ENCODE measurements around the gene TRIP12.
"Not testable (repeated sequence)": the region's sequence is repeated elsewhere in the genome, so short reads cannot be mapped to it uniquely, and the experiment has no call there.

The TRIP12 gene

DNA sequence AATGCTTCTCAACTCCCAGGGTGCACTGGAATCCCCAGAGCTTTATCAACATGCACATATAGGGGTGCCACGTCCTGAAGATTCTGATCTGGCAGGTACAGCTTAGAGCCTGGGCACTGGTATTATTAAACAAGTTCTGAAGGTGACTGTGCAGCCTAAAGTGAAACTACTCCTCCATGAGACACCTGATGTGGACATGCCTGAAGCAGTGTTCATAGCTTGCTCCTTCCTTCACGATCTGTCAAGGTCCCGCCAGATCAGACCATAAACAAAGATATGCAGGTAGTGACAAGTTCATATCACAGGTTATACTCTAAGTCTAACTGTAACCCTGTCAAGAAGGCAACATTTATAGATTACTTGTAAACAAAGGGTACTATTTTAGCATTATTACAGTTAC is 142.2 kb downstream of the TRIP12 start:
- no peak for DNase-seq (ENCODE audit: extremely low read depth in 1 of 2, low read depth in 1 of 2)

DNA sequence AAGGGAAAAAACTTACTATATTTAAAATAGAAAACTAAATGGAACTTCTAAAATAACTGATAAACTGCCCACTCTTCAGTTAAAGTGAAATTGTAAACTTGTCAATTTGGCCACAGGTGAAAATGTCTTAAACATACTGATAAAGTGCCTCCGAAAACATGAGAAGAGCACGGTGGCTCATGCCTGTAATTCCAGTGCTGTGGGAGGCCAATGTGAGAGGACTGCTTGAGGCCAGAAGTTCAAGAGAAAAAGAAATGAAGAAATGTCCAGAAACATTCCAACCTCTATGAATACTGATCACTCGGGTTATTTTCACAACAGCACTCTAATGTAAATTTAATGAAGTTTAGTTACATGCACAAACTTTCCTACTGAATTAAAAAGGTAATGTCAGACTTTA is 144.1 kb downstream of the TRIP12 start:
- no peak for DNase-seq (ENCODE audit: extremely low read depth in 1 of 2, low read depth in 1 of 2)

DNA sequence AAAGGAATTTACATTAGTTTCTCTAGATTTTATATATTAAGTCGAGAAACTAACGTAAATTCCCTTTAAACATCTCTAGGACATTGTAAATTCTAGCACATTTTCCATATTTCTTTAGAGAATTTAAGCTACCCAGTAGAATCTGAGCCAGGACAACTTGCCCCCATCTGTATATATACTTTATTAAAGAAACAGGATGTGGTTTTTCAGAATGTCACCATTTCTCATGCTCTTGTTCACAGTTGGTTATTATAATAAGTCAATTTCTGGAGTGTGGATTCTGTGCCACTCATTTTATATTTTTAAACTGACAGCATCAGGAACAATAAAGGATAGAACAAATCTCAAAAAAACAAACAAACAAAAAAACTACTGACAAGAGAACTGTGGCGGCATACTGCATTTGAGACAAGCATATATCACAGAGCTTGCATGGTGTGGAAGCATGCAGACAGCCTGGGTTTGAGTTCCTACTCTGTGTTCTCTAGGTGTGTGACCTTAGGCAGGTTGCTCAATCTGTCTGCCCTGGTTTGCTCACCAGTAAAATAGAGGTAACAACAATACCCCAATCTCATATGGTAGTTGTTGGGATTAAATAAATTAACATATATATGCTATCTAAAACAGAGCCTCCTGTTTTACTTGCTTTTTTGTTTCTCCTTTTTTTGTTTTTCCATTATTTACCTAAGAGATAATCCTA is 146.0 kb downstream of the TRIP12 start:
- no peak for DNase-seq (ENCODE audit: extremely low read depth in 1 of 2, low read depth in 1 of 2)

DNA sequence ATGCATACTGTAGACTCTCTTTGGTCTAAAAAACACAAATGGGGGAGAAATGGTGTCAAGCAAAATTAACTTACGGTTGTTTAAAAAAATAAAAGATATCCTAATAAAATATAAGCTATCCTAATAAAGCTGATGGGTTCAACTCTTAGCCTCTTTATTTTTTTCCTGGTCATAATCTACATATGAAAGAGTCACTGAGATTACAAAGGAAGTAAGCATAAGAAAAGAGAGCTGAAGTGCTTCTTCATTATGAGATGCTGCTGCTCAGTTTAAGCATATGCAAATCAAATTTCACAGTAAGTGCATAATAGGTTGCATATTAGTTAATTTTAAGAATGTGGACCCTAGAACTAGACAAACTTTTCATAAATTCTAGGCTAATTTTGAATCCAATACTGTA is 147.6 kb downstream of the TRIP12 start:
- DNase-seq (ENCODE audit: extremely low read depth in 1 of 2, low read depth in 1 of 2), result no peak

DNA sequence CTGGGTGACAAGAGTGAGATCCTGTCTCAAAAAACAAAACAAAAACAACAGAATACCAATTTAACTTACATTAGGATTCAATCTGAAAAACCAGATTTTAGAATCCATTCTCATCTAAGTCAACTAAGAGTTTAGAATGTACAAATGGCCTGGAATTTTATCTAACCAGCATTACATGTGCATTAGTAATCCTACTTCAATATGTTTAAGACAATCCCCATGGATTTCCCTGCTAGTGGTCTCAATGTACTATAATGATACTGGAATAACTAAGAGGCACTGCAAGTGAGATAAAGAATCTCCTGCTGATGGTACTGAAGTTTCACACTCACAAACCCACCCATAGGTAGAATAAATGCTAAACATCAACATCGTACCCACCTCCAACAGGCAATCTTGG is 153.6 kb downstream of the TRIP12 start:
- DNase-seq (ENCODE audit: extremely low read depth in 1 of 2, low read depth in 1 of 2), result no peak

GRCh38 chr2:229765721-229766120 is 156.1 kb downstream of the TRIP12 start:
- DNase-seq (ENCODE audit: extremely low read depth in 1 of 2, low read depth in 1 of 2), result no peak

DNA sequence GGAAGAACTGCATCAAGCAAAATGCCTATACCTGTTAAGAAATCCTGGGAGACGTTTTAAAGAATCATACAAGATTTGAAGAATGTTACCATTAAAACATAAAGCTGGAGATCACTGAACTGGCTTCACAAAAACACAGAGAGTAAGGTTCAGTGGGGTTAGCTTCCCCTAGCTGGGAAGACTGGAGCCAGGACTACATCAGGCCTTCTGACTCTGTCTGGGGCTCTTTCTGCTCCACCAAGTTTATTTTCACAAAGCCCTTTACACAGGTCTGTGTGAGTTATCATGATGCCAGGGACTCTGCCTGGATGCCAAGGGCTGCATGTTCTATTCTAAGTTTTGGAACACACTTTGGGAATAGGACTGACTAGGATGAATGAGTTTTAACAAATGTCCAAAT is 160.1 kb downstream of the TRIP12 start:
- no peak for DNase-seq (ENCODE audit: extremely low read depth in 1 of 2, low read depth in 1 of 2)

DNA sequence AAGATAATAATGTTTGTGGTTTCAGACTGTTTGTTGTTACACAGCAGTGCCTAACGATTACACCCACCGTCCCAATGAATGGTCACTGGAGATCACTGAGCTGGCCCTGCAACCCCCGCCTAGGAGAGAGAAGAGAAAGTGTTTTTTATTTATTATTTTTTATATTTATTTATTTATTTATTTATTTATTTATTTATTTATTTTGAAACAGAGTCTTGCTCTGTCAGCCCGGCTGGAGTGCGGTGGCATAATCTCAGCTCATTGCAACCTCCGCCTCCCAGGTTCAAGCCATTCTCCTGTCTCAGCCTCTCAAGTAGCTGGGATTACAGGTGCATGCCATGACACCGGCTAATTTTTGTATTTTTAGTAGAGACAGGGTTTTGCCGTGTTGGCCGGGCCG is 164.3 kb downstream of the TRIP12 start:
- not testable (repeated sequence) for DNase-seq (ENCODE audit: extremely low read depth in 1 of 2, low read depth in 1 of 2)

DNA sequence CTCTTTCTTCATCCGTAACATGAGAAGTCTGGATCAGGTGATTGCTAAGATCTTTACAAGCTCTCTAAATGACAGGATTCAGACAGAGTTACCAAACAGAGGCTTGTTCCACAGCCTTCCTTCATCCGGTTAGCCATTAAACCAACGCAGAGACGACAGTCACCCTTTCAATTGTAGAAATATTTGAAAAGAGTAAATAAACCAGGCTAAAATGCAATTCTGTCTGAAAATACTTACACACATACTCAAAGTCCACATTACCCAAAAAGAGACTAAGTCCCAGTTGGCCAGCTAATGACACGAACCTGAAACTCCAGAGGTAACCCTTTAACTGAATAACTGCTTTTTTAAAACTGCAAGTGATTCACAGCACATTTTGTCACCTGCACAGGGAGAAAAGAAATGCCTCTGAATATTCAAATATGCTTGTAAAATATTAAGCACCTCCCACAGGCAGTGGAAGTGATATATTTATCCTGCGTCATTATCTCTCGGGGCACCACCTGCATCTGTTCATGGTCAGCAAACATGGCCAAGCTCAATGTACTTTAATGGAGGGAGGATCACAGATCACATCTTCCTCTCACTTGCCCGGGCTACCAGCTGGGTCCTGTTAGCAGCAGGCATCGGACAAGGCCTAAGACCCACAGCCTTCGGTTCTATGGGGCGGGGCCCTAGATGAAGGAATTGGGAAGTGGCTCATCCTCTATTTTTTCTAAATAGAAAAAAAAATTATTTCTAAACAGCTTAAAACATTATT is 168.7 kb downstream of the TRIP12 start:
- no peak for DNase-seq (ENCODE audit: extremely low read depth in 1 of 2, low read depth in 1 of 2)

DNA sequence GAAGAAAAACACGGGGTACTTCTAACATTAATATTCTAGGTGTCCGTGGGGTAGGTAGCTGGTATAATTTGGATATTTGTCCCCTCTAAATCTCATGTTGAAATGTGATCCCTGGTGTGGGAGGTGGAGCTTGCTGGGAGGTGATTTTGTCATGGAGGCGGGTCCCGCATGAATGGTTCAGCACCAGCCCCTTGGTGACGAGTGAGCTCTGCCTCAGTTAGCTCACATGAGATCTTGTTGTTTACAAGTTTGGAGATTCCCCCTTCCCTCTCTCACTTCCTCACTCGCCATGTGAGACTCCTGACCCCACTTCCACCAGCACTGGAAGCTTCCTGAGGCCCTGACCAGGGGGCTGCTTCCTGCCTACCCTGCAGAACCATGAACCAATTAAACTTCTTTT is 172.0 kb downstream of the TRIP12 start:
- no peak for DNase-seq (ENCODE audit: extremely low read depth in 1 of 2, low read depth in 1 of 2)

- no peak for DNase-seq (ENCODE audit: extremely low read depth in 1 of 2, low read depth in 1 of 2)
Observed at GRCh38 chr2:229748950-229749349, 172.9 kb downstream of the TRIP12 start.

DNA sequence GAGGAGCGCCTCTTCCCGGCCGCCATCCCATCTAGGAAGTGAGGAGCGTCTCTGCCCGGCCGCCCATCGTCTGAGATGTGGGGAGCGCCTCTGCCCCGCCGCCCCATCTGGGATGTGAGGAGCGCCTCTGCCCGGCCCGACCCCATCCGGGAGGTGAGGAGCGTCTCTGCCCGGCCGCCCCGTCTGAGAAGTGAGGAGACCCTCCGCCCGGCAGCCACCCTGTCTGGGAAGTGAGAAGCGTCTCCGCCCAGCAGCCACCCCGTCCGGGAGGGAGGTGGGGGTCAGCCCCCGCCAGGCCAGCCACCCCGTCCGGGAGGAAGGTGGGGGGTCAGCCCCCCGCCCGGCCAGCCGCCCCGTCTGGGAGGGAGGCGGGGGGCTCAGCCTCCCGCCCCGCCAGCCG is 179.1 kb downstream of the TRIP12 start:
- not testable (repeated sequence) for DNase-seq (ENCODE audit: extremely low read depth in 1 of 2, low read depth in 1 of 2)

GRCh38 chr2:229740279-229740678 is 181.5 kb downstream of the TRIP12 start:
- DNase-seq (ENCODE audit: extremely low read depth in 1 of 2, low read depth in 1 of 2), result no peak

DNA sequence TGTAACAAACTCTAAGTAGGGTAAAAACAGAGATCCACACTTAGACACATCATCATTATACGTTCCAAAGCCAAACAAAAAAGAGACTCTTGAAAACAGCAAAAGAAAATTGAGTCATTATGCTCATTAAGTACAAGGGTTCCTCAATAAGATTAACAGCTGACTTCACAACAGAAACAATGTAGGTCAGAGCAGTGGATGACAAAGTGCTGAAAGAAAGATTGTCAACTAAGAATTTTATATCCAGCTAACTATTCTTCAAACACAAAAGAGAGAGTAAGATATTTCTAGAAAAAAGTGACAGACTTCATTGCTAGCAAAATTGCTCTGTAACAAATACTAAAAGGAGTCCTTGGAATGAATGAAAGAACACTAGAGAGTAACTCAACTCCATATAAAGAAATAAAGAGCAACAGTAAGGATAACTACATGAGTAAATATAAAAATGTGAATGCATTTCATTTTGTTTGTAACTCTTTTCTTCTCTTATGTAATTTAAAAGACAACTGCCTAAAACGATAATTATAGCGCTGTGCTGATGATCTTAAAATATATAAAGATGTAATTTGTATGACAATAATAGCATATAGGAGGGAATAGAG is 183.7 kb downstream of the TRIP12 start:
- no peak for DNase-seq (ENCODE audit: extremely low read depth in 1 of 2, low read depth in 1 of 2)

- DNase-seq (ENCODE audit: extremely low read depth in 1 of 2, low read depth in 1 of 2), result no peak
Observed at GRCh38 chr2:229734410-229734809, 187.4 kb downstream of the TRIP12 start.

- DNase-seq (ENCODE audit: extremely low read depth in 1 of 2, low read depth in 1 of 2), result no peak
Observed at GRCh38 chr2:229733611-229734245, 188.1 kb downstream of the TRIP12 start.

DNA sequence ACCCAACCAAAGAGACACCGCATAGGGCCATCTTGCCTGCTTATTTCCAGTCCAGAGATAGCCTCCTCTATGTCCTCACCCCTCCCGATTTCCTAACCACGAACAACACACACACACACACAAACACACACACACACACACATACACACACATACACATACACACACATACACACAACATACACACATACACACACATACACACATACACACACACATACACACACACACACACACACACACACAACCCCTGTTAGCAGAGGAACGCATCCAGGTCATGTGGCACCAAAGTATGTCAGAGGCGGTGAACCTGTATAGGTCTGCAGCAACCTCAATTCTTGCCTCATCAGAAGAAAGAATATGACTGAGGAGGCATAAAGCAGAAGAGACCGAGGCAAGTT is 188.9 kb downstream of the TRIP12 start:
- no peak for DNase-seq (ENCODE audit: extremely low read depth in 1 of 2, low read depth in 1 of 2)

GRCh38 chr2:229731916-229732315 is 189.9 kb downstream of the TRIP12 start:
- no peak for DNase-seq (ENCODE audit: extremely low read depth in 1 of 2, low read depth in 1 of 2)

- no peak for DNase-seq (ENCODE audit: extremely low read depth in 1 of 2, low read depth in 1 of 2)
Observed at GRCh38 chr2:229731363-229731762, 190.4 kb downstream of the TRIP12 start.

DNA sequence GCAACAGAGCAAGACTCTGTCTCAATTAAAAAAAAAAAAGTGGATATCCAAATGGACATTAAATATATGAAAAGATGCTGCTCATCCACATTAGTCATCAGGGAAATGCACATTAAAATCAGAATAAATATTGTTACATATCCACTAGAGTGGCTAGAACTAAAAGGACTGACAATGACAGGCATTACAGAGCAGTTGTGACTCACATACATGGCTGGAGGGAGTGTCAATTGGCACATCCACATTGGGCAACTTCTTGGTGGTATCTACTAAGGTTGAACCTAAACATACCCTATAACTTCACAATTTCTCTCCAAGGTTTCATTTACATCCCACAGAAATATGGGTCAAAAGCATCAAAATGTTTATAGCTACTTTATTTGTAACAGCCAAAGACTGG is 193.4 kb downstream of the TRIP12 start:
- DNase-seq (ENCODE audit: extremely low read depth in 1 of 2, low read depth in 1 of 2), result no peak

GRCh38 chr2:229726643-229727042 is 195.2 kb downstream of the TRIP12 start:
- DNase-seq (ENCODE audit: extremely low read depth in 1 of 2, low read depth in 1 of 2), result no peak
